Esophagus squamous epithelium (tissue), 4 donors: ENCODE measurements around the gene NHLRC2.

Experiments
- CTCF ChIP-seq, 6 experiments: fragments of 450-650 bp in 4 of 6; fragments of 200-600 bp in 2 of 6; sonication (generic) in 2 of 6; IDR thresholded peaks; one replicate each; pipeline ENCODE4 v1.5.1; 2016 to 2019; ENCODE audit warnings: antibody characterized with exemption in 6 of 6, mild to moderate bottlenecking in 4 of 6, moderate library complexity in 4 of 6
- POLR2A ChIP-seq, 4 donors: fragments of 450-650 bp; IDR thresholded peaks; one replicate each; pipeline ENCODE4 v1.6.1; 2017; ENCODE audit warnings: antibody characterized with exemption in 4 of 4, mild to moderate bottlenecking in 4 of 4, moderate library complexity in 3 of 4

DNA sequence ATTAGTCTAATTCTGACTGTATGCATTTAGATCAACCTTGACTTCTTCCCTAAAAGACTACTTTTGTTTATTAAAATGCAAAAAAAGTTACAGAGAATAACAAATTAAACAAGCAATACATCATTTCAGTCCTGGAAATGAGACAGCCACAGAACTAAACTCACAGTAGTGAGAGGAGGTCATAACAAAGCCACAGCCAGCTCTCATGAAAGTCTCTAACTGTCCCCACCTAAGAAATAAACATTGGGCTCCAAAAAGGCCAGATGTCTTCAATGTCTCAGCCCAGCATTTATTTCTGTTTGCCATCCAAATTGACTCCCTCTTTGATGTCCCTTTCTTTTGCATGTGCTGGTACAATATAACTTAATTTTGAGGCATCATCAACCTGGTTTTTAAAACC is 74.4 kb downstream of the NHLRC2 start:
- no peak for TF ChIP-seq CTCF (IDR thresholded peaks at IDR 0.05)
- no peak for TF ChIP-seq POLR2A (IDR thresholded peaks at IDR 0.05)
